Glomerular visceral epithelial cell (primary cell): ENCODE measurements around the gene AHSP.
"Not testable (repeated sequence)": the region's sequence is repeated elsewhere in the genome, so short reads cannot be mapped to it uniquely, and the experiment has no call there.

Experiments used
- DNase-seq: peaks from one replicate; pipeline ENCODE4 v3.0.0-alpha.2; 2016; ENCODE audit errors: extremely low spot score

AHSP gene

DNA sequence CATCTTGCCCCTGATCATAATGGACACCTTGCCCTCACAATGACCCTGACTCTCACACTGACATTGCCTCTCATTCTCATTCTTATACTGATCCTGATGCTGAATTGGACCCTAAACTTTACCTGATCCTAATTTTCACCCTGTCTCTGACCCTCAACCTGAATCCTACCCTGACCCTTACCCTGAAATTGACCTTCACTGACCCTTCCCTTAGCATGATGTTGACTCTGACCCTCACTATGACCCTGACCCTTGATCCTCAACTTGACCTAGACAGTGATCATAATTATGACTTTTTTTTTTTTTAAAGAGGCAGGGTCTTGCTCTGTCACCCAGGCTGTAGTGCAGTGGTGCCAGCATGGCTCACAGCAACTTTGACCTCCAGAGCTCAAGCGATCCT, 3.4 kb downstream of the AHSP start:
- no peak for DNase-seq

- no peak for DNase-seq
Observed at GRCh38 chr16:31532120-31532519, 4.4 kb downstream of the AHSP start.

DNA sequence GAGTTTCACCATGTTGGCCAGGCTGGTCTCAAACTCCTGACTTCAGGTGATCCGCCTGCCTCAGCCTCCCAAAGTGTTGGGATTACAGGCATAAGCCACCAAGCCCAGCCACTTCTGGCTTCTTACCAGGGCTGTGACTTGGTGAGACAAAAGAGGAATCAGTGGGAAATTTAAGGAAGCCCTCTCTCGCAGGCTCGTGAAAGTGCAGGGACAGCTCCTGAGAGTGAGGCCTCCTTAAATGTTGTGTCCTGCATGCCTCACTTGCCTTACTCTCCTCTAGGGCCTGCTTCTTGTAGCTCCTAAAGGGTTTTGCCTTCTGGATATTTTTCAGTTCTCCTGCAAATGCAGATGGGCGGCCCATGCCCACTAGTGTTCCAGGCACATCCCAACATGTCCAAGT, 5.2 kb downstream of the AHSP start:
- DNase-seq: no peak

GRCh38 chr16:31535737-31536136, 8.0 kb downstream of the AHSP start:
- no peak for DNase-seq

GRCh38 chr16:31536804-31537361, 9.2 kb downstream of the AHSP start:
- no peak for DNase-seq

- no peak for DNase-seq
Observed at GRCh38 chr16:31537362-31538242, 9.9 kb downstream of the AHSP start.

- DNase-seq: not testable (repeated sequence)
Observed at GRCh38 chr16:31538243-31538598, 10.5 kb downstream of the AHSP start.

DNA sequence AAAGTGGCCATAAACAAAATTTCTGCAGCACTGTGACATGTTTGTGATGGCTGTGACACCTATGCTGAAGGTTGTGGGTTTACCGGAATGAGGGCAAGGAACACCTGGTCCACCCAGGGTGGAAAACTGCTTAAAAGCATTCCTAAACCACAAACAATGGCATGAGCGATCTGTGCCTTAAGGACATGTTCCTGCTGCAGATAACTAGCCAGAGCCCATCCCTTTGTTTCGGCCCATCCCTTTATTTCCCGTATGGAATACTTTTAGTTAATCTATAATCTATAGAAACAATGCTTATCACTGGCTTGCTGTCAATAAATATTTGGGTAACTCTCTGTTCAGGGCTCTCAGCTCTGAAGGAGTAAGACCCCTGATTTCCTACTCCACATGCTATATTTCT, 12.1 kb downstream of the AHSP start:
- DNase-seq: not testable (repeated sequence)

DNA sequence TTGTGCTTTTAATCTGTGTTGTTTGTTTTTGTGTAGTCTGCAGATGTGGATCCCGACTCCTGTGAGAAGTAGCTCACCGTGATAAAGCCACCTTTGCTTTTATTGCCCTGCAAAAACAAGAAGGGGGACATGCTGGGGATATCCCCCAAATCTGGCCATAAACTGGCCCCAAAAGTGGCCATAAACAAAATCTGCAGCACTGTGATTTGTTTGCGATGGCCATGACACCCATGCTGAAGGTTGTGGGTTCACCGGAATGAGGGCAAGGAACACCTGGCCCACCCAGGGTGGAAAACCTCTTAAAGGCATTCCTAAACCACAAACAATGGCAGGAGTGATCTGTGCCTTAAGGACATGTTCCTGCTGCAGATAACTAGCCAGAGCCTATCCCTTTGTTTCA, 15.1 kb downstream of the AHSP start:
- no peak for DNase-seq

DNA sequence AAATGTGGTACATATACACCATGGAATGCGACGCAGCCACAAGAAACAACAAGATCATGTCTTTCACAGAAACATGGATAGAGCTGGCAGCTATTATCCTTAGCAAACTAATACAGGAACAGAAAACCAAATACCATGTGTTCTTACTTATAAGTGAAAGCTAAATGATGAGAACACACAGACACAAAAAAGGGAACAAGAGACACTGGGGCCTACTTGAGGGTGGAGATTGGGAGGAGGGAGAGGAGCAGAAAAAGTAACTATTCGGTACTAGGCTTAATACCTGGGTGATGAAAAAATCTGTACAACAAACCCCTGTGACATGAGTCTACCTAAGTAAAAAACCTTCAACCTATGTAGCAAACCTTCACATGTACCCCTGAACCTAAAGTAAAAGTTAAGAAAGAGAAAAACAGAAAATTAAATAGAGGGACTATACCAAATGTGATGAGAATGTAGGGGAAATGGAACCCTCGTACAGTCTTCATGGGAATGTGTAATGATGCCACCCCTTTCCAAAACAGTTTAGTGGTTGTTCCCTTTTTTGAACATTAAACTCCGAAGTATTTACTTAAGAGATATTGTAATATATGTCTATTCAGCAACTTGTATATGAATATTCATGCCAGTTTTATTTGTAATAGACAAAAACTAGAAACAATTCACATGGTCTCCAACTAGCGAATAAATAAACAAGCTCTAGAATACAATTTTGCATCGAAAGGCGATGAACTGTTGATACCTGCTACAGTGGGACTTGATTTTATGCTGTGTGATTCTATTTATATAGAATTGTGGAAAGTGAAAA, 33.9 kb downstream of the AHSP start:
- DNase-seq: no peak

DNA sequence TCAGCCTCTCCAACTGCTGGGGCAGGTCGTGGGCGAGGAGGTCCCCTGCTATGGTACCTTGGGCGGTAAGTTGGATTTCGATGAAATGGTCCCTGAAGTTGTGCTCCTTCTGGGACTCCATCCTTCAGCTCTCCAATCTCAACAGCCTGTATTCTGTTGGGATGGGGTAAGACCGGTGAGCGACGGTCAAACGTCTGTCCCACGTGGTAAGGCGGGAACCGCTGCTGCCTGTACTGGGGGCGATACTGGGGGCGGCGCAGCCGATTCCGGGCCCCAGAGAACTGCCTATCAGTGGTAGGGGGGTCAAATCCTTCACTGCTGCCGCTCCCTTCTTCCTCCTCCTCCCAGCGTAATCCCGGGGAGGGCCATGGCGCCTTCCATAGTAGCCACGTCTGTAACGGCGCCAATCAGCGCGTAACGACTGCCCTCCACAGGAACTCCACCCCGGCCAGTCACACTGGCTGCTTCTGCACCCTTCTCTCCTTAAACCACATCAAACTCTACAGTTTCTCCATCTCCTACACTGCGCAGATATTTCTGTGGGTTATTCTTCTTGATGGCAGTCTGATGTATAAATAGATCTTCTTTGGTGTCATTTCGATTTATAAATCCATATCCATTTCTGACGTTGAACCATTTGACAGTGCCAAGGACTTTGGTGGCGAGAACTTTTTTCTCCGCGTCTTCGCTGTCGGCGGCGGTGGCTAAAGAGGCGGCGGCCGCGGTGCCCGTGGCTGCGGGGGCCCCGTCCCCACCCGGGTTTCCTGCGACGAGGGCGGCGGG, 41.1 kb downstream of the AHSP start:
- DNase-seq: no peak

DNA sequence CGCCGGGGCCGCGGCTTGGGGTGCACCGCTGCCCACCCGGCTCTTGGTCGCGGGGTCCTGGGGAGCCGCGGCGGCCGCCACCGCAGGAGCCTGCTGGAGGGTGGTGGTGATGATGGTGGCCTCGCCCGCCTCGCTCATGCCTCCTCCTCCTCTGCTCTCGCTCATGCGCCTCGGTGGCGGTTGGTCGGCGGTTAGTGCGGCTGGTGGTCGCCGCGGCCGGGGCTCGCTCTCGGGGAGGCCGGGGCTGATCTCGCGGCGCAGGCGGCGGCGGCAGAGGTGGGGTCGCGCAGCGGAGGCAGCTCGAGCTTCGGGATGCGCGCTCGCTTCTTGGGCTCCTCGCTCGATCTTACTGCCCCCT, 41.6 kb downstream of the AHSP start:
- no peak for DNase-seq

- no peak for DNase-seq
Observed at GRCh38 chr16:31572821-31573220, 45.1 kb downstream of the AHSP start.

DNA sequence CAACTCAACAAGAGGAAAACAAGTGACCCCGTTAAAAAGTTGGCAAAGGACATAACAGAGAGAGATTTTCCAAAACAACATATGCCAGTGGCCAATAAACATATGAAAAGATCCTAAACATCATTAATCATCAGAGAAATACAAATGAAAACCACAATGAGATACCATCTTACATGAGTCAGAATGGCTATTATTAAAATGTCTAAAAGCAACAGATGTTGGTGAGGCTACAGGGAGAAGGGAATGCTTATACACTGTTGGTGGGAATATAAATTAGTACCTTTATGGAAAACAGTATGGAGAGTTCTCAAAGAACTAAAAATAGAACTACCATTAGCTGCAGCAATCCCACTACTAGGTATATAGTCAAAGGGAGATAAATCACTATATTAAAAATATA, 46.5 kb downstream of the AHSP start:
- DNase-seq: not testable (repeated sequence)

DNA sequence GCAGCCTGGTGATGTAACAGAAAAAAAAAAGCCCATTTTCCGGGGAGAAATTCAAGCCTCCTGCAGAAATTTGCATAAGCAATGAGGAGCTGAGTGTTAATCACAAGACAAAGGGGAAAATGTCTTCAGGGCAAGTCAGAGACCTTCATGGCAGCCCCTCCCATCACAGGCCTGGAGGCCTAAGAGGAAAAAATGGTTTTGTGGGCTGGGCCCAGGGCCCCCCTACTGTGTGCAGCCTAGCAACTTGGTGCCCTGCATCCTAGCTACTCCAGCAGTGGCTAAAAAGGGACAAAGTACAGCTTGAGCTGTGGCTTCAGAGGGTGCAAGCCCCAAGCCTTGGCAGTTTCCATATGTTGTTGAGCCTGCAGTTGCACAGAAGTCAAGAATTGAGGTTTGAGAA, 49.7 kb downstream of the AHSP start:
- no peak for DNase-seq
